HepG2 (cell line): Measurements from ENCODE around the gene LRRN2. TPM values are rescaled to one million over a fixed set of nuclear protein-coding genes. Genes with fewer than 3 reads are reported as not detected.

Source experiments
- ATAC-seq: fragments of 200-7000 bp; cut with Tn5 transposase; 3 replicates; pipeline ENCODE4 v1.9.1; 2020; ENCODE audit warnings: mild to moderate bottlenecking, moderate library complexity
- BruUV-seq: library from RNA; stranded (reverse); fragments of 400-500 nt; replicated peaks from 2 replicates; lab custom pipeline; 2021; lab: Mats Ljungman, UMichigan
- CTCF ChIA-PET: fragments of 300-600 bp; formaldehyde crosslinking; extraction: SDS; loops from one replicate; lab custom pipeline; 2021; ENCODE audit warnings: low total read pairs, inconsistent platforms, low intra/inter-chr PET ratio; lab: Yijun Ruan, JAX
- POLR2A ChIA-PET: fragments of 350-600 bp; sonication (Branson Sonifier 250); formaldehyde crosslinking; loops from one replicate; lab custom pipeline; 2020; ENCODE audit warnings: antibody characterized with exemption, inconsistent platforms; lab: Yijun Ruan, JAX
- DNase-seq: peaks from one replicate; pipeline ENCODE4 v3.0.0-alpha.2; 2015; ENCODE audit warnings: low spot score
- FAIRE-seq: peaks from 3 replicates; lab custom pipeline; 2011; peaks lifted over from hg19 to GRCh38; lab: Jason Lieb, UNC
- H2AFZ ChIP-seq: one replicate; pipeline ENCODE4 v1.6.1; 2011; ENCODE audit warnings: low read length, inconsistent platforms
- H3K27ac ChIP-seq: fragments of 300-600 bp; 3 replicates; pipeline ENCODE4 v1.8.0; 2011; ENCODE audit warnings: mixed run types, mild to moderate bottlenecking, mixed read lengths, low read length, inconsistent platforms; ENCODE audit not compliant: insufficient read depth; ENCODE audit errors: extremely low read length
- H3K27me3 ChIP-seq, 2 experiments: fragments of 200-600 bp in 1 of 2; 2 replicates in 1 of 2; 3 replicates in 1 of 2; pipeline versions ENCODE4 v1.6.0 to v1.8.0; 2011; ENCODE audit warnings: low read length in 2 of 2, mild to moderate bottlenecking in 2 of 2, moderate library complexity in 2 of 2, inconsistent platforms in 1 of 2; ENCODE audit not compliant: insufficient read depth in 2 of 2, control insufficient read depth in 1 of 2
- H3K36me3 ChIP-seq, 2 experiments: fragments of 200-600 bp in 1 of 2; replicated peaks in 1 of 2; 2 replicates in 1 of 2; 3 replicates in 1 of 2; pipeline versions ENCODE4 v1.5.1 to v1.8.0; 2011; ENCODE audit warnings: low read length in 2 of 2, inconsistent platforms in 1 of 2; ENCODE audit not compliant: insufficient read depth in 2 of 2, control insufficient read depth in 1 of 2
- H3K4me1 ChIP-seq: 2 replicates; pipeline ENCODE4 v1.5.1; 2012; ENCODE audit warnings: low read length, inconsistent platforms; ENCODE audit not compliant: insufficient read depth
- H3K4me2 ChIP-seq: 2 replicates; pipeline ENCODE4 v1.6.0; 2011; ENCODE audit warnings: low read depth, low read length, inconsistent platforms
- H3K4me3 ChIP-seq, 3 experiments: fragments of 200-600 bp in 1 of 3; sonication (generic), shearing (Covaris generic) in 1 of 3; replicated peaks in 1 of 3; 2 replicates each; pipeline ENCODE4 v1.5.1; 2011 to 2016; ENCODE audit warnings: low read length in 3 of 3, inconsistent platforms in 2 of 3, low read depth in 2 of 3, mild to moderate bottlenecking in 2 of 3, control low read depth in 1 of 3, mixed read lengths in 1 of 3; ENCODE audit not compliant: insufficient read depth in 1 of 3
- H3K79me2 ChIP-seq: one replicate; pipeline ENCODE4 v1.6.1; 2011; ENCODE audit warnings: low read length, inconsistent platforms; ENCODE audit not compliant: insufficient read depth
- H3K9ac ChIP-seq: 2 replicates; pipeline ENCODE4 v1.6.0; 2011; ENCODE audit warnings: mild to moderate bottlenecking, low read depth, low read length, inconsistent platforms; ENCODE audit not compliant: insufficient read depth
- H3K9me3 ChIP-seq: 2 replicates; pipeline ENCODE4 v1.5.1; 2012; ENCODE audit warnings: mild to moderate bottlenecking, low read length
- H4K20me1 ChIP-seq: 2 replicates; pipeline ENCODE4 v1.6.0; 2011; ENCODE audit warnings: inconsistent platforms, mild to moderate bottlenecking, low read length, moderate library complexity; ENCODE audit not compliant: insufficient read depth
- ARNT ChIP-seq: fragments of 450-650 bp; IDR thresholded peaks from 2 replicates; pipeline ENCODE4 v1.6.1; 2017
- MIXL1 ChIP-seq: IDR thresholded peaks from 2 replicates; pipeline ENCODE4 v1.6.1; 2016
- NFKB2 ChIP-seq: sonication (generic); formaldehyde crosslinking; IDR thresholded peaks from 2 replicates; pipeline ENCODE4 v1.4.0; 2020; ENCODE audit warnings: missing genetic modification reagents, borderline replicate concordance
- ONECUT2 ChIP-seq: sonication (generic); formaldehyde crosslinking; IDR thresholded peaks from 2 replicates; pipeline ENCODE4 v1.4.0; 2020; ENCODE audit warnings: missing genetic modification reagents
- SAP130 ChIP-seq: IDR thresholded peaks from 2 replicates; pipeline ENCODE4 v1.6.1; 2016; ENCODE audit warnings: low read depth
- SP4 ChIP-seq: sonication (generic); formaldehyde crosslinking; IDR thresholded peaks from 2 replicates; pipeline ENCODE4 v1.8.1; 2023; ENCODE audit warnings: mild to moderate bottlenecking, missing genetic modification reagents
- ZMAT3 ChIP-seq: sonication (generic); formaldehyde crosslinking; conservative IDR thresholded peaks from 2 replicates; pipeline ENCODE4 v1.7.0; 2021; ENCODE audit warnings: missing genetic modification reagents
- ZNF17 ChIP-seq: sonication (generic); formaldehyde crosslinking; IDR thresholded peaks from 2 replicates; pipeline ENCODE4 v1.5.0; 2020; ENCODE audit warnings: mild to moderate bottlenecking, missing genetic modification reagents
- ZNF597 ChIP-seq: sonication (generic); formaldehyde crosslinking; IDR thresholded peaks from 2 replicates; pipeline ENCODE4 v1.5.0; 2020; ENCODE audit warnings: missing genetic modification reagents
- WGBS: methylation state at CpG from one replicate; pipeline ENCODE4 v1.1.6; 2017; ENCODE audit warnings: low lambda C conversion rate; 5-methylcytosine and 5-hydroxymethylcytosine counted together
- in situ Hi-C: cut with HindIII; loops from 2 replicates; pipeline ENCODE4 v1.10.0; 2017; ENCODE audit warnings: low pct_unique_long_range_greater_than_20kb; ENCODE audit not compliant: extremely low pct_ligation_motif_present
- intact Hi-C: fragments of 100-400 bp; cut with micrococcal nuclease; formaldehyde crosslinking; loops from one replicate; pipeline ENCODE4 v1.10.0; 2022; ENCODE audit not compliant: unreplicated experiment
- polyA plus RNA-seq, 8 experiments: library from polyadenylated mRNA; depleted of rRNA in 3 of 8; stranded (reverse) in 7 of 8; unstranded in 1 of 8; fragments of >200 nt; fragmentation: Illumina TruSeq in 4 of 8; extraction: Trizol in 4 of 8; gene quantifications; 2 replicates each; pipeline versions ENCODE4 v1.2.1 to v1.2.3, GENCODE V29; 2011 to 2016; ENCODE audit warnings: low read depth in 4 of 8, missing spikeins in 1 of 8, mixed read lengths in 1 of 8; ENCODE audit not compliant: insufficient read depth in 1 of 8
- total RNA-seq, 5 experiments: library from RNA; depleted of rRNA; stranded (reverse); fragments of >200 nt; fragmentation: Illumina TruSeq; extraction: Trizol; gene quantifications; 2 replicates each; pipeline ENCODE4 v1.2.3, GENCODE V29; 2016; ENCODE audit warnings: low read depth in 1 of 5
- TF ChIP-seq, protein P1 (sequence below): sonication (generic); formaldehyde crosslinking; IDR thresholded peaks from 2 replicates; pipeline ENCODE4 v1.4.0; 2020; ENCODE audit warnings: missing genetic modification reagents

LRRN2 gene
- total and polyA plus RNA-seq, 2 of the 13 experiments (the other 11 are each of a cell fraction or from before 2014, with no cell fraction given): not detected

GRCh38 chr1:204664384-204664651 is 21.2 kb downstream of the LRRN2 start:
- CTCF ChIA-PET: no interaction called here
- no peak for FAIRE-seq
- POLR2A ChIA-PET: no interaction called here
- no peak overlapping the region for H3K9ac ChIP-seq
- H3K27ac ChIP-seq: no peak overlapping the region
- intact Hi-C loops (no loop called here), in situ Hi-C loops (no loop called here)
- peaks cover 4 to 29% of the 10 kb centered on the region in 2 experiments; a peak in 4 of 5 replicates for H3K27me3 ChIP-seq
- H4K20me1 ChIP-seq: no peaks in the 10 kb centered on the region
- no peak overlapping the region for H3K4me2 ChIP-seq
- TF ChIP-seq ONECUT2 (CRISPR knock-in tag): no peak
- TF ChIP-seq ZMAT3: no peak
- TF ChIP-seq MIXL1: no peak
- TF ChIP-seq ZNF17 (CRISPR knock-in tag): no peak
- TF ChIP-seq NFKB2 (CRISPR knock-in tag): no peak
- no peak for TF ChIP-seq SAP130
- TF ChIP-seq SP4: no peak
- TF ChIP-seq, protein P1, sequence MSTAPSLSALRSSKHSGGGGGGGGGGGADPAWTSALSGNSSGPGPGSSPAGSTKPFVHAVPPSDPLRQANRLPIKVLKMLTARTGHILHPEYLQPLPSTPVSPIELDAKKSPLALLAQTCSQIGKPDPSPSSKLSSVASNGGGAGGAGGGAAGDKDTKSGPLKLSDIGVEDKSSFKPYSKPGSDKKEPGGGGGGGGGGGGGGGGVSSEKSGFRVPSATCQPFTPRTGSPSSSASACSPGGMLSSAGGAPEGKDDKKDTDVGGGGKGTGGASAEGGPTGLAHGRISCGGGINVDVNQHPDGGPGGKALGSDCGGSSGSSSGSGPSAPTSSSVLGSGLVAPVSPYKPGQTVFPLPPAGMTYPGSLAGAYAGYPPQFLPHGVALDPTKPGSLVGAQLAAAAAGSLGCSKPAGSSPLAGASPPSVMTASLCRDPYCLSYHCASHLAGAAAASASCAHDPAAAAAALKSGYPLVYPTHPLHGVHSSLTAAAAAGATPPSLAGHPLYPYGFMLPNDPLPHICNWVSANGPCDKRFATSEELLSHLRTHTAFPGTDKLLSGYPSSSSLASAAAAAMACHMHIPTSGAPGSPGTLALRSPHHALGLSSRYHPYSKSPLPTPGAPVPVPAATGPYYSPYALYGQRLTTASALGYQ (CRISPR knock-in tag): no peak
- no peak for TF ChIP-seq ZNF597 (CRISPR knock-in tag)
- no peak for TF ChIP-seq ARNT
- no peaks in the 10 kb centered on the region for H3K79me2 ChIP-seq
- BruUV-seq: no TSS peak
- DNase-seq: no peak
- ATAC-seq: no peak
- H3K4me3 ChIP-seq: no peak overlapping the region
- no peak overlapping the region for H2AFZ ChIP-seq
- WGBS: 19% methylated on average over 6 of the region's 6 CpGs
- no peaks in the 10 kb centered on the region for H3K36me3 ChIP-seq
- H3K9me3 ChIP-seq: no peaks in the 10 kb centered on the region
- no peaks in the 10 kb centered on the region for H3K4me1 ChIP-seq
